NCI-H187 treated with DMSO at 0.1 percent for 48 hours (cell line): ENCODE results near the gene RIBC2.
"Not testable (repeated sequence)": the region's sequence is repeated elsewhere in the genome, so short reads cannot be mapped to it uniquely, and the experiment has no call there.

ENCODE experiments used
- DNase-seq: peaks from one replicate; lab custom pipeline; 2025; lab: John Stamatoyannopoulos, UW

Gene RIBC2

GRCh38 chr22:45450101-45450785 is 36.8 kb downstream of the RIBC2 start:
- no peak for DNase-seq

- DNase-seq = no peak
These were observed 37.6 kb downstream of the RIBC2 start for GRCh38 chr22:45450921-45451651.

- DNase-seq = no peak
These were observed 38.5 kb downstream of the RIBC2 start for GRCh38 chr22:45451972-45452371.

GRCh38 chr22:45452565-45453379 is 39.3 kb downstream of the RIBC2 start:
- DNase-seq = no peak

GRCh38 chr22:45453764-45454163 is 40.3 kb downstream of the RIBC2 start:
- no peak for DNase-seq

- no peak for DNase-seq
These were observed 40.8 kb downstream of the RIBC2 start for GRCh38 chr22:45454275-45454674.

- no peak for DNase-seq
These were observed 41.7 kb downstream of the RIBC2 start for GRCh38 chr22:45455212-45455611.

- no peak for DNase-seq
These were observed 42.1 kb downstream of the RIBC2 start for GRCh38 chr22:45455621-45456020.

GRCh38 chr22:45456811-45457210 is 43.3 kb downstream of the RIBC2 start:
- DNase-seq = no peak

- DNase-seq = no peak
These were observed 45.0 kb downstream of the RIBC2 start for GRCh38 chr22:45458532-45458931.

GRCh38 chr22:45459235-45459634 is 45.7 kb downstream of the RIBC2 start:
- DNase-seq = no peak

- no peak for DNase-seq
These were observed 47.0 kb downstream of the RIBC2 start for GRCh38 chr22:45460288-45461109.

- DNase-seq = no peak
These were observed 48.7 kb downstream of the RIBC2 start for GRCh38 chr22:45462034-45462655.

- DNase-seq = not testable (repeated sequence)
These were observed 50.2 kb downstream of the RIBC2 start for GRCh38 chr22:45463691-45464090.

GRCh38 chr22:45465633-45466032 is 52.1 kb downstream of the RIBC2 start:
- no peak for DNase-seq

- DNase-seq = no peak
These were observed 55.4 kb downstream of the RIBC2 start for GRCh38 chr22:45468872-45469271.

GRCh38 chr22:45469281-45470073 is 56.0 kb downstream of the RIBC2 start:
- no peak for DNase-seq

- DNase-seq = no peak
These were observed 57.4 kb downstream of the RIBC2 start for GRCh38 chr22:45470871-45471270.

- no peak for DNase-seq
These were observed 58.9 kb downstream of the RIBC2 start for GRCh38 chr22:45472426-45472825.

- no peak for DNase-seq
These were observed 60.2 kb downstream of the RIBC2 start for GRCh38 chr22:45473626-45474237.
